GM19099 (cell line): ENCODE data around the gene SASH1.

Experiments used
- POLR2A ChIP-seq: IDR thresholded peaks from 3 replicates; pipeline ENCODE4 v1.6.1; 2011; ENCODE audit warnings: low read depth; ENCODE audit not compliant: insufficient read length; ENCODE audit errors: extremely low read depth

The SASH1 gene

GRCh38 chr6:148317739-148318138 is 24.9 kb upstream of the SASH1 start:
- no peak for TF ChIP-seq POLR2A

GRCh38 chr6:148322704-148323103 is 19.9 kb upstream of the SASH1 start:
- no peak for TF ChIP-seq POLR2A

- no peak for TF ChIP-seq POLR2A
Measured at GRCh38 chr6:148323344-148323743, 19.3 kb upstream of the SASH1 start.

GRCh38 chr6:148324297-148324985 is 18.2 kb upstream of the SASH1 start:
- TF ChIP-seq POLR2A: no peak

- TF ChIP-seq POLR2A: no peak
Measured at GRCh38 chr6:148325316-148326068, 17.1 kb upstream of the SASH1 start.

- no peak for TF ChIP-seq POLR2A
Measured at GRCh38 chr6:148328876-148329555, 13.6 kb upstream of the SASH1 start.

GRCh38 chr6:148329596-148330381 is 12.8 kb upstream of the SASH1 start:
- TF ChIP-seq POLR2A: no peak

GRCh38 chr6:148332088-148332487 is 10.6 kb upstream of the SASH1 start:
- no peak for TF ChIP-seq POLR2A

- TF ChIP-seq POLR2A: no peak
Measured at GRCh38 chr6:148336901-148337300, 5.7 kb upstream of the SASH1 start.

GRCh38 chr6:148339766-148340165 is 2.9 kb upstream of the SASH1 start:
- no peak for TF ChIP-seq POLR2A

- no peak for TF ChIP-seq POLR2A
Measured at GRCh38 chr6:148340586-148341297, 1.9 kb upstream of the SASH1 start.

- TF ChIP-seq POLR2A: no peak
Measured at GRCh38 chr6:148342100-148342349, 613 bp upstream of the SASH1 start.

- TF ChIP-seq POLR2A: no peak
Measured at GRCh38 chr6:148343047-148343782, 577 bp downstream of the SASH1 start.

GRCh38 chr6:148345176-148345575 is 2.5 kb downstream of the SASH1 start:
- TF ChIP-seq POLR2A: no peak
